Measurements from ENCODE around the gene ZDHHC22. TPM values are rescaled to one million over a fixed set of nuclear protein-coding genes. Genes with fewer than 3 reads are reported as not detected.
A peak's percentile ranks its signal among the peaks of the same experiment; 100 is the strongest.

ZDHHC22 gene
- total and polyA plus RNA-seq, 2 of the 13 experiments (the other 11 are each of a cell fraction or from before 2014, with no cell fraction given) = not detected

GRCh38 chr14:77086017-77086727 is 55.4 kb downstream of the ZDHHC22 start:
- ATAC-seq (no peak), FAIRE-seq (no peak), DNase-seq (ENCODE audit: low spot score) (peak; percentile 25)
- Histone ChIP-seq H2AFZ (ENCODE audit: low read length) (no peak overlapping the region), H3K4me1 (ENCODE audit: insufficient read depth, low read length) (0 out of 2 replicates have a peak, but pooled peaks cover 9% of the 10 kb centered on the region), H3K9me3 (ENCODE audit: low read length) (peaks cover 7% of the 10 kb centered on the region), H3K4me3 (replicated peaks in 1 of 3; ENCODE audit: insufficient read depth in 1 of 3, low read depth in 2 of 3, low read length in 3 of 3) (no peak overlapping the region), H3K27ac (ENCODE audit: extremely low read length, insufficient read depth, low read length) (no peak overlapping the region), H3K9ac (ENCODE audit: insufficient read depth, low read depth, low read length) (no peak overlapping the region), H3K36me3 (replicated peaks in 1 of 2; ENCODE audit: control insufficient read depth in 1 of 2, insufficient read depth in 2 of 2, low read length in 2 of 2) (no peaks in the 10 kb centered on the region), H3K27me3 (ENCODE audit: control insufficient read depth in 1 of 2, insufficient read depth in 2 of 2, low read length in 2 of 2) (0 out of 5 replicates have a peak, but pooled peaks cover 0 to 5% of the 10 kb centered on the region in 2 experiments), H4K20me1 (ENCODE audit: insufficient read depth, low read length) (no peaks in the 10 kb centered on the region), H3K79me2 (ENCODE audit: insufficient read depth, low read length) (no peaks in the 10 kb centered on the region), H3K4me2 (ENCODE audit: low read depth, low read length) (no peak overlapping the region)
- ChIA-PET CTCF (ENCODE audit: low intra/inter-chr PET ratio, low total read pairs) (no interaction called here), POLR2A (no interaction called here)
- no TSS peak for BruUV-seq (replicated peaks)
- WGBS (ENCODE audit: low lambda C conversion rate) = 89% methylated on average over 3 of the region's 3 CpGs
- TF ChIP-seq ZNF569 (CRISPR knock-in tag; IDR thresholded peaks at IDR 0.05; ENCODE audit: borderline replicate concordance) (no peak), RFX3 (CRISPR knock-in tag; IDR thresholded peaks at IDR 0.05) (peak; percentile 52), MLLT10 (CRISPR knock-in tag; IDR thresholded peaks at IDR 0.05) (no peak), RFX1 (IDR thresholded peaks at IDR 0.05) (peak; percentile 49; the same call in 1 of the 2 replicates)
- in situ Hi-C loops (cut with HindIII; ENCODE audit: extremely low pct_ligation_motif_present, low pct_unique_long_range_greater_than_20kb) = no loop called here
- intact Hi-C loops (cut with micrococcal nuclease; ENCODE audit: unreplicated experiment) = no loop called here

- no peak overlapping the region for H2AFZ ChIP-seq (ENCODE audit: low read length)
- DNase-seq (ENCODE audit: low spot score) (no peak), FAIRE-seq (no peak), ATAC-seq (no peak)
- H3K9ac ChIP-seq (ENCODE audit: insufficient read depth, low read depth, low read length) = no peak overlapping the region
- TF ChIP-seq AGO2 (optimal IDR thresholded peaks at IDR 0.05; ENCODE audit: low read depth, low read length) = no peak
- TF ChIP-seq PBX3 (CRISPR knock-in tag; IDR thresholded peaks at IDR 0.05; ENCODE audit: borderline replicate concordance) = no peak
- peaks cover under 1% of the 10 kb centered on the region; the same call in 1 of the 2 replicates for H3K9me3 ChIP-seq (ENCODE audit: low read length)
- CTCF ChIA-PET (ENCODE audit: low intra/inter-chr PET ratio, low total read pairs) = no interaction called here
- no peak overlapping the region for H3K4me3 ChIP-seq (replicated peaks in 1 of 3; ENCODE audit: insufficient read depth in 1 of 3, low read depth in 2 of 3, low read length in 3 of 3)
- no peak overlapping the region for H3K27ac ChIP-seq (ENCODE audit: extremely low read length, insufficient read depth, low read length)
- in situ Hi-C loops (cut with HindIII; ENCODE audit: extremely low pct_ligation_motif_present, low pct_unique_long_range_greater_than_20kb) (no loop called here), intact Hi-C loops (cut with micrococcal nuclease; ENCODE audit: unreplicated experiment) (no loop called here)
- no peak overlapping the region for H3K4me2 ChIP-seq (ENCODE audit: low read depth, low read length)
- 0 out of 2 replicates have a peak, but pooled peaks cover 9% of the 10 kb centered on the region for H3K4me1 ChIP-seq (ENCODE audit: insufficient read depth, low read length)
- WGBS (ENCODE audit: low lambda C conversion rate) = 0% methylated on average over 4 of the region's 4 CpGs
- POLR2A ChIA-PET = no interaction called here
- H4K20me1 ChIP-seq (ENCODE audit: insufficient read depth, low read length) = no peaks in the 10 kb centered on the region
- H3K27me3 ChIP-seq (ENCODE audit: control insufficient read depth in 1 of 2, insufficient read depth in 2 of 2, low read length in 2 of 2) = 0 out of 5 replicates have a peak, but pooled peaks cover 0 to 5% of the 10 kb centered on the region in 2 experiments
- no TSS peak for BruUV-seq (replicated peaks)
- H3K79me2 ChIP-seq (ENCODE audit: insufficient read depth, low read length) = no peaks in the 10 kb centered on the region
- no peaks in the 10 kb centered on the region for H3K36me3 ChIP-seq (replicated peaks in 1 of 2; ENCODE audit: control insufficient read depth in 1 of 2, insufficient read depth in 2 of 2, low read length in 2 of 2)
Observed at GRCh38 chr14:77085538-77085937, 56.1 kb downstream of the ZDHHC22 start.

All from HepG2 (cell line).